CD14-positive monocyte (primary cell): ENCODE data around the gene TCEANC2. TPM values are rescaled to one million over a fixed set of nuclear protein-coding genes. Genes with fewer than 3 reads are reported as not detected.
A peak's percentile ranks its signal among the peaks of the same experiment; 100 is the strongest.
"Not testable (repeated sequence)": the region's sequence is repeated elsewhere in the genome, so short reads cannot be mapped to it uniquely, and the experiment has no call there.

ENCODE experiments used
- DNase-seq, 3 donors: peaks; one replicate each; pipeline ENCODE4 v3.0.0-alpha.2; 2011 to 2022
- H2AFZ ChIP-seq: 2 replicates; pipeline ENCODE4 v1.6.0; 2012; ENCODE audit warnings: mild to moderate bottlenecking, low read depth, low read length, inconsistent platforms; ENCODE audit not compliant: insufficient read depth, poor library complexity, severe bottlenecking
- H3K27ac ChIP-seq, 2 donors: 1 replicate in 1 of 2; 2 replicates in 1 of 2; pipeline ENCODE4 v1.5.1; 2012 to 2013; ENCODE audit warnings: low read length in 2 of 2, control low read depth in 1 of 2, inconsistent platforms in 1 of 2, low read depth in 1 of 2, mild to moderate bottlenecking in 1 of 2
- H3K27me3 ChIP-seq, 2 donors: one replicate each; pipeline versions ENCODE4 v1.6.0 to v1.6.1; 2011 to 2013; ENCODE audit warnings: low read length in 2 of 2; ENCODE audit not compliant: control insufficient read depth in 2 of 2, insufficient read depth in 2 of 2
- H3K36me3 ChIP-seq, 2 donors: replicated peaks in 1 of 2; 1 replicate in 1 of 2; 2 replicates in 1 of 2; pipeline versions ENCODE4 v1.5.1 to v1.6.1; 2012 to 2013; ENCODE audit warnings: low read length in 2 of 2, control low read depth in 1 of 2, inconsistent platforms in 1 of 2, mild to moderate bottlenecking in 1 of 2; ENCODE audit not compliant: insufficient read depth in 2 of 2, control insufficient read depth in 1 of 2
- H3K4me1 ChIP-seq, 2 donors: 1 replicate in 1 of 2; 2 replicates in 1 of 2; pipeline versions ENCODE4 v1.5.1 to v1.6.1; 2012 to 2013; ENCODE audit warnings: low read length in 2 of 2, control low read depth in 1 of 2, inconsistent platforms in 1 of 2, mild to moderate bottlenecking in 1 of 2, moderate library complexity in 1 of 2; ENCODE audit not compliant: insufficient read depth in 2 of 2, control insufficient read depth in 1 of 2
- H3K4me2 ChIP-seq: replicated peaks from 2 replicates; pipeline ENCODE3; 2012; ENCODE audit warnings: low read length, moderate library complexity, mild to moderate bottlenecking; ENCODE audit not compliant: poor library complexity, severe bottlenecking; ENCODE audit errors: extremely low read depth
- H3K4me3 ChIP-seq, 3 experiments: fragments of 200-600 bp in 1 of 3; sonication (generic) in 1 of 3; replicated peaks in 1 of 3; 1 replicate in 2 of 3; 2 replicates in 1 of 3; pipeline ENCODE4 v1.5.1; 2011 to 2013; ENCODE audit warnings: low read length in 3 of 3, mild to moderate bottlenecking in 3 of 3, control low read depth in 2 of 3, low read depth in 2 of 3, inconsistent platforms in 1 of 3, moderate library complexity in 1 of 3
- H3K79me2 ChIP-seq: 2 replicates; pipeline ENCODE4 v1.6.0; 2012; ENCODE audit warnings: mild to moderate bottlenecking, control low read depth, inconsistent platforms, low read length, moderate library complexity; ENCODE audit not compliant: insufficient read depth
- H3K9ac ChIP-seq: 2 replicates; pipeline ENCODE4 v1.6.0; 2017; ENCODE audit warnings: low read length, mild to moderate bottlenecking; ENCODE audit not compliant: insufficient read depth, poor library complexity, severe bottlenecking
- H3K9me3 ChIP-seq, 2 donors: replicated peaks in 1 of 2; 1 replicate in 1 of 2; 2 replicates in 1 of 2; pipeline versions ENCODE4 v1.5.1 to v1.6.1; 2012 to 2013; ENCODE audit warnings: low read length in 2 of 2, control low read depth in 1 of 2; ENCODE audit not compliant: control insufficient read depth in 1 of 2, insufficient read depth in 1 of 2
- H4K20me1 ChIP-seq: 2 replicates; pipeline ENCODE4 v1.6.0; 2012; ENCODE audit warnings: mild to moderate bottlenecking, low read length, control low read depth, moderate library complexity; ENCODE audit not compliant: insufficient read depth
- H3K27ac Mint-ChIP-seq, 7 donors: one replicate each; pipeline ENCODE4 v1.8.0; 2020; ENCODE audit warnings: mild to moderate bottlenecking in 7 of 7, mixed read lengths in 7 of 7, moderate library complexity in 6 of 7, inconsistent platforms in 2 of 7
- H3K27me3 Mint-ChIP-seq, 3 donors: one replicate each; pipeline ENCODE4 v1.8.0; 2021 to 2022; ENCODE audit warnings: low read depth in 3 of 3, mild to moderate bottlenecking in 3 of 3, mixed read lengths in 3 of 3, moderate library complexity in 3 of 3, inconsistent platforms in 1 of 3
- H3K36me3 Mint-ChIP-seq, 2 donors: one replicate each; pipeline ENCODE4 v1.8.0; 2020; ENCODE audit warnings: mixed read lengths in 2 of 2, inconsistent platforms in 1 of 2, mild to moderate bottlenecking in 1 of 2
- H3K4me1 Mint-ChIP-seq: one replicate; pipeline ENCODE4 v1.8.0; 2020; ENCODE audit warnings: mild to moderate bottlenecking, mixed read lengths
- H3K4me3 Mint-ChIP-seq, 2 donors: one replicate each; pipeline ENCODE4 v1.8.0; 2020; ENCODE audit warnings: mild to moderate bottlenecking in 2 of 2, mixed read lengths in 2 of 2, moderate library complexity in 1 of 2
- H3K9me3 Mint-ChIP-seq, 7 donors: one replicate each; pipeline ENCODE4 v1.8.0; 2020 to 2022; ENCODE audit warnings: mixed read lengths in 7 of 7, mild to moderate bottlenecking in 6 of 7, moderate library complexity in 6 of 7, inconsistent platforms in 2 of 7
- WGBS: methylation state at CpG from one replicate; pipeline ENCODE4 v1.1.5; 2013; ENCODE audit warnings: missing lambda C conversion rate; ENCODE audit not compliant: insufficient coverage; 5-methylcytosine and 5-hydroxymethylcytosine counted together
- intact Hi-C, 2 donors: fragments of 100-400 bp; cut with micrococcal nuclease; formaldehyde crosslinking; loops; one replicate each; pipeline versions ENCODE4 v1.15.0 to v1.15.1; 2023
- polyA plus RNA-seq, 3 donors: library from polyadenylated mRNA; depleted of rRNA in 1 of 3; unstranded in 2 of 3; stranded (reverse) in 1 of 3; fragments of 300-500 nt in 2 of 3; fragments of >200 nt in 1 of 3; fragmentation: Illumina TruSeq in 2 of 3; gene quantifications; 1 replicate in 2 of 3; 2 replicates in 1 of 3; pipeline ENCODE4 v1.2.3, GENCODE V29; 2012 to 2021
- TF ChIP-seq, protein P1 (sequence below): fragments of 200-600 bp; IDR thresholded peaks from one replicate; pipeline ENCODE4 v1.8.0; 2022; ENCODE audit warnings: antibody characterized with exemption, mild to moderate bottlenecking

Gene TCEANC2
- polyA plus RNA-seq, 3 donors, result 3.0 to 6.7 (median 3.8) TPM

DNA sequence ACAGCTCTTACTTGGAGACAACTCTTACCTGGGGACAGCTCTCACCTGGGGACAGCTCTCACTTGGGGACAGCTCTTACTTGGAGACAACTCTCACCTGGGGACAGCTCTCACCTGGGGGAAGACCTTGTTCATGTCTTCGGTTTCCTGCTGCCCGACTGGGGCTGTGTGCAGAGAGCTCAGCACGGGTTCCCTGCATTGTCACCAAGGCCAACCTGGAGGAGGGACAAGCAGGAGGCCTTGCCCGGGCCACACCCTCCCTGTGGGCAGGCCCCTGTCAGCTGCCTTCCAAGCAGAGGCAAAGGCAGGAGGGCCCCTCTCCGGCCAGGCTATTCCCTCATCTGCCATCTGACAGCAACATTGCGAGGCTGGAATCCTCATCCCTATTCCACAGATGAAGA lies 35.4 kb upstream of the TCEANC2 start, which contains the start of gene LDLRAD1:
TSS of gene LDLRAD1 (minus strand) at position 208 of the 400 bp plus-strand sequence. CDS start at position 134, 74 bp downstream.
- Histone ChIP-seq H3K4me3 (no peak within 1 kb of the TSS), H4K20me1 (no peaks in the 10 kb centered on the region), H3K9ac (no peak within 1 kb of the TSS), H3K79me2 (no peaks in the 10 kb centered on the region), H3K27me3 (no peaks in the 10 kb centered on the region), H3K4me1 (no peaks in the 10 kb centered on the region), H3K9me3 (no peaks in the 10 kb centered on the region), H3K36me3 (no peaks in the 10 kb centered on the region), H3K27ac (no peak within 1 kb of the TSS), H3K4me2 (no peak within 1 kb of the TSS), H2AFZ (no peak within 1 kb of the TSS)
- DNase-seq, result no peak
- peaks cover 0 to 2% (median 0%) of the 10 kb centered on the region in 7 donors for H3K9me3 Mint-ChIP-seq
- no peaks in the 10 kb centered on the region for H3K36me3 Mint-ChIP-seq
- H3K27ac Mint-ChIP-seq, result peak within 1 kb of the TSS in 2 of 7 donors; percentile 10 to 70
- H3K4me1 Mint-ChIP-seq, result no peaks in the 10 kb centered on the region
- no peak within 1 kb of the TSS for H3K4me3 Mint-ChIP-seq
- intact Hi-C loops, result no loop called here
- TF ChIP-seq, protein P1, sequence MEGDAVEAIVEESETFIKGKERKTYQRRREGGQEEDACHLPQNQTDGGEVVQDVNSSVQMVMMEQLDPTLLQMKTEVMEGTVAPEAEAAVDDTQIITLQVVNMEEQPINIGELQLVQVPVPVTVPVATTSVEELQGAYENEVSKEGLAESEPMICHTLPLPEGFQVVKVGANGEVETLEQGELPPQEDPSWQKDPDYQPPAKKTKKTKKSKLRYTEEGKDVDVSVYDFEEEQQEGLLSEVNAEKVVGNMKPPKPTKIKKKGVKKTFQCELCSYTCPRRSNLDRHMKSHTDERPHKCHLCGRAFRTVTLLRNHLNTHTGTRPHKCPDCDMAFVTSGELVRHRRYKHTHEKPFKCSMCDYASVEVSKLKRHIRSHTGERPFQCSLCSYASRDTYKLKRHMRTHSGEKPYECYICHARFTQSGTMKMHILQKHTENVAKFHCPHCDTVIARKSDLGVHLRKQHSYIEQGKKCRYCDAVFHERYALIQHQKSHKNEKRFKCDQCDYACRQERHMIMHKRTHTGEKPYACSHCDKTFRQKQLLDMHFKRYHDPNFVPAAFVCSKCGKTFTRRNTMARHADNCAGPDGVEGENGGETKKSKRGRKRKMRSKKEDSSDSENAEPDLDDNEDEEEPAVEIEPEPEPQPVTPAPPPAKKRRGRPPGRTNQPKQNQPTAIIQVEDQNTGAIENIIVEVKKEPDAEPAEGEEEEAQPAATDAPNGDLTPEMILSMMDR, result no peak
- WGBS, result 70% methylated on average over 5 of the region's 6 CpGs
- H3K27me3 Mint-ChIP-seq, result peaks cover 0 to 5% (median 3%) of the 10 kb centered on the region in 3 donors

DNA sequence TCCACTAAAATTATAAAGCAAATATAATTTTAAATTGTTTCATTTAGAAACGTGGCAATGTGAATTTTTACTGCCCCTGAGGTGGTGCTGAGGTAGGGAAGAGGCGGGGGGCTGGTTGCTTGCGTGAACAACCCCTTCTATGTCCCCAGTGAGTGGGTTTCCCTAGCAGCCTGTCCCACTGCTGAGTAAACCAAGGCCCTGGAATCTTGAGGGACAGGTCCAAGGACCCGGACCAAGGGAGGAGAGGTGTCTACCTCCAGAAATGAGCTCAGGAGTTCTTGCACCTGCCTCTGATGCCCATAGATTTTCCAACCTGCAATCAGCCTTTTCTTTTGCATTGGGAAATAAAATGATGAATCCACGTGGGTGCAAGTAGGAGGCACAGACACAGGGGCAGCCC lies 34.8 kb upstream of the TCEANC2 start:
- Mint-ChIP-seq H3K27me3 (peaks cover 0 to 3% (median 3%) of the 10 kb centered on the region in 3 donors), H3K4me1 (no peaks in the 10 kb centered on the region), H3K36me3 (no peaks in the 10 kb centered on the region), H3K4me3 (no peak overlapping the region), H3K9me3 (no peaks in the 10 kb centered on the region), H3K27ac (no peak overlapping the region)
- no peaks in the 10 kb centered on the region for H3K9me3 ChIP-seq
- no peak overlapping the region for H3K9ac ChIP-seq
- H3K4me3 ChIP-seq, result no peak overlapping the region
- H3K27me3 ChIP-seq, result no peaks in the 10 kb centered on the region
- intact Hi-C loops, result no loop called here
- no peaks in the 10 kb centered on the region for H3K4me1 ChIP-seq
- 92% methylated on average over 4 of the region's 5 CpGs for WGBS
- H3K27ac ChIP-seq, result no peak overlapping the region
- no peak overlapping the region for H2AFZ ChIP-seq
- H3K36me3 ChIP-seq, result no peaks in the 10 kb centered on the region
- no peaks in the 10 kb centered on the region for H4K20me1 ChIP-seq
- no peaks in the 10 kb centered on the region for H3K79me2 ChIP-seq
- TF ChIP-seq, protein P1, result no peak
- DNase-seq, result no peak
- no peak overlapping the region for H3K4me2 ChIP-seq

DNA sequence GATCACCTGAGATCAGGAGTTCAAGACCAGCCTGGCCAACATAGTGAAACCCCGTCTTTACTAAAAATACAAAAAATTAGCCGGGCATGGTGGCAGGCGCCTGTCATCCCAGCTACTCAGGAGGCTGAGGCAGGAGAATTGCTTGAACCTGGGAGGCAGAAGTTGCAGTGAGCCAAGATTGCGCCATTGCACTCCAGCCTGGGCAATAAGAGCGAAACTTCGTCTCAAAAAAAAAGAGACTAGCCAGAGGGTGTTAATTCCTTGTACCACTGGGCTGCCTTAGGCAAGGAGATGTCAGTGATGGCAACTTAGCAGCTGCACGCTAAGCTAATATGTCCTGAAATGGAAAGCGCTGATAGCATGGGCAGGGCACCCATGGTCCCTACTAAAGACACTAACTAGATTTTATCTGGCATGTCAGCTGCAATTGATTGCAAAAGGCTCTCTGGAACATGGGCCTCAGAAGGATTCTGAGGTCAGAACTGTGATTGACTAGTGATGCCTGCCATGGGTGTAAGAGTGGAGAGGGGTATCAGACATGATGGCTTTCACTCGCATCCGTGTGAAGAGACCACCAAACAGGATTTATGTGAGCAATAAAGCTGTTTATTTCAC lies 33.7 kb upstream of the TCEANC2 start:
- H3K27me3 Mint-ChIP-seq, H3K27ac ChIP-seq, H3K4me3 Mint-ChIP-seq, intact Hi-C loops, H2AFZ ChIP-seq, H3K9me3 Mint-ChIP-seq, H4K20me1 ChIP-seq, H3K4me1 Mint-ChIP-seq, H3K9me3 ChIP-seq, H3K4me2 ChIP-seq, H3K4me1 ChIP-seq, H3K36me3 Mint-ChIP-seq, H3K27me3 ChIP-seq, H3K4me3 ChIP-seq, H3K9ac ChIP-seq, H3K79me2 ChIP-seq, H3K36me3 ChIP-seq, DNase-seq: not testable (repeated sequence)
- H3K27ac Mint-ChIP-seq, result peak overlapping the region in 2 of 7 donors; percentile 13 to 60
- WGBS, result 84% methylated on average over 9 of the region's 10 CpGs
